Brain microvascular endothelial cell (primary cell): ENCODE measurements around the gene PHIP.
A peak's percentile ranks its signal among the peaks of the same experiment; 100 is the strongest.

Experiments
- DNase-seq: peaks from one replicate; pipeline ENCODE4 v3.0.0-alpha.2; 2020
- H3K27ac ChIP-seq: fragments of 250-450 bp; sonication (Bioruptor Pico); 2 replicates; pipeline ENCODE4 v1.5.1; 2020; ENCODE audit warnings: mild to moderate bottlenecking, moderate library complexity
- H3K27me3 ChIP-seq: fragments of 250-450 bp; sonication (Bioruptor Pico); replicated peaks from 2 replicates; pipeline ENCODE4 v1.5.1; 2020; ENCODE audit warnings: mild to moderate bottlenecking
- H3K36me3 ChIP-seq: fragments of 250-450 bp; sonication (Bioruptor Pico); replicated peaks from 2 replicates; pipeline ENCODE4 v1.5.1; 2020; ENCODE audit warnings: mild to moderate bottlenecking
- H3K4me3 ChIP-seq: 2 replicates; pipeline ENCODE4 v1.5.1; 2011; ENCODE audit warnings: low read depth, mild to moderate bottlenecking, control low read depth, low read length, moderate library complexity
- in situ Hi-C: cut with HindIII; loops from 2 replicates; pipeline ENCODE4 v1.10.0; 2017; ENCODE audit warnings: low sequenced_read_pairs, low pct_ligation_motif_present
- TF ChIP-seq, protein P1 (sequence below): IDR thresholded peaks from 2 replicates; pipeline ENCODE4 v1.5.1; 2011; ENCODE audit warnings: low read depth, mild to moderate bottlenecking, moderate library complexity, low read length, control low read depth, inconsistent platforms; ENCODE audit errors: missing control alignments

The PHIP gene

DNA sequence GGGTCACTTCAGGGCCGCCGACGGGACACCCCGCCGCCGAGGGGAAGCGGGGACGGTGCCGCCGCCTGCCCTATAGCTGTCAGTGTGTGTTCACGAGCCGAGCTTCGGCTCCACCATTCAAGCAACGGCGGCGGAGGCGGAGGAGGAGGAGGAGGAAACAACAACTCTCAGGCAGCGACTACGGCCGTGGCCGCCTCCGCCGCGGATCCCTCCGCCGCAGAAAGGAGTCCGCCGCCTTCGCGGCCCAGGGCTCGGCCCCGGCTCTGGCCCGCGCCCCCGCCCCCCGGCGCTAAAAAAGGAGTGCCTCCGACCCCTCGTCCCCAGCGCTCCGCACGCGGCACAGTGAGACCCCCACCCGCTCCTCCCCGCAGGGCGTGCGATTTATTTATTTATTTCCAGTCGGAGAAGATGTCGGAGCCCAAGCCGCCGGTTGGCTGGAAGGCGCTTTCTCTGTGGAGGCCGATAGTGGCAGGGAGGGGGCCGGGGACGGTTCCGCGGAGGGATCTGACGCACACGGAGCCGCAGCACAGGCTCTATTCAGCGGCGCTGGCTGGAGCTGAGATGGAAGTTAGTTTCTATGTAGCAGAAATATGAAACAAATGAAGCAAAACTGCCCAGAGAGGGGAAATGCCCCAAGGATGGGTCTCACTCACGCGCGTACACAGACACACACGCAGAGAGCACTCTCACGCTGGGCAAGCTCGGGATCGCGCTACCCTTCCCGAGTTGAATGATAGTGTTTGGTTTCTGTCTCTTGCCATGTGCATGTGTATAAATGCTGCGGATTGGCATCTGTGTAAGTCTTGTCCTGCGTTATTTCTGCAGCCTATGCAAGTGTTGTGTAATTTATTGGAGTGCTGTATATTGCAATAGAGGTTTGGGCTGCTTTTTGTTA is at the start of gene PHIP:
TSS of gene PHIP (minus strand) at position 180 of the 895 bp plus-strand sequence. CDS start 186 bp downstream, outside the sequence.
- peak; percentile 97 for DNase-seq
- Histone ChIP-seq H3K36me3 (no peaks in the 10 kb centered on the region), H3K27ac (peak within 1 kb of the TSS; percentile 97), H3K27me3 (no peaks in the 10 kb centered on the region), H3K4me3 (peak within 1 kb of the TSS; percentile 82)
- TF ChIP-seq, protein P1, sequence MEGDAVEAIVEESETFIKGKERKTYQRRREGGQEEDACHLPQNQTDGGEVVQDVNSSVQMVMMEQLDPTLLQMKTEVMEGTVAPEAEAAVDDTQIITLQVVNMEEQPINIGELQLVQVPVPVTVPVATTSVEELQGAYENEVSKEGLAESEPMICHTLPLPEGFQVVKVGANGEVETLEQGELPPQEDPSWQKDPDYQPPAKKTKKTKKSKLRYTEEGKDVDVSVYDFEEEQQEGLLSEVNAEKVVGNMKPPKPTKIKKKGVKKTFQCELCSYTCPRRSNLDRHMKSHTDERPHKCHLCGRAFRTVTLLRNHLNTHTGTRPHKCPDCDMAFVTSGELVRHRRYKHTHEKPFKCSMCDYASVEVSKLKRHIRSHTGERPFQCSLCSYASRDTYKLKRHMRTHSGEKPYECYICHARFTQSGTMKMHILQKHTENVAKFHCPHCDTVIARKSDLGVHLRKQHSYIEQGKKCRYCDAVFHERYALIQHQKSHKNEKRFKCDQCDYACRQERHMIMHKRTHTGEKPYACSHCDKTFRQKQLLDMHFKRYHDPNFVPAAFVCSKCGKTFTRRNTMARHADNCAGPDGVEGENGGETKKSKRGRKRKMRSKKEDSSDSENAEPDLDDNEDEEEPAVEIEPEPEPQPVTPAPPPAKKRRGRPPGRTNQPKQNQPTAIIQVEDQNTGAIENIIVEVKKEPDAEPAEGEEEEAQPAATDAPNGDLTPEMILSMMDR, result no peak
- in situ Hi-C loops, result no loop called here

DNA sequence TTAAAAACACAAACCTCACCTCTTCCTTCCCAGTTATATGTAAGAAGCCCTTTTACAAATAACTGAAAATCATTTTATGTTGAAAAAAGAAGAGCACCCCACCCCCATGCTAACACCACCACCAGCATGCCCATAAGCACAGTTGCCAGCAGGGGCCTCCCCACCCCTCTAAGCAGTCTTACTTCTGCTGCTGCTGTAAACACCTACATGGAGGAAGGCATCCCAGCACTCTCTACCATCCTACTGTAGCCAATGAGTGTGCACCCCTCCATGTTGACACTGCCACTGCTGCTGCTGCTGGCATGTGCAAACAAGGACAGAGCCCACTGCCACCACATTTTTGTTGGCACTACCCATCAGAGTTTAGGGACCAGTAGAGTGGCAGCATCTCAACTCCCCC is 49.6 kb upstream of the PHIP start:
- TF ChIP-seq, protein P1, result peak; percentile 24
- Histone ChIP-seq H3K27ac (no peak overlapping the region), H3K36me3 (no peaks in the 10 kb centered on the region), H3K27me3 (no peaks in the 10 kb centered on the region), H3K4me3 (no peak overlapping the region)
- in situ Hi-C loops, result no loop called here
- DNase-seq, result no peak

DNA sequence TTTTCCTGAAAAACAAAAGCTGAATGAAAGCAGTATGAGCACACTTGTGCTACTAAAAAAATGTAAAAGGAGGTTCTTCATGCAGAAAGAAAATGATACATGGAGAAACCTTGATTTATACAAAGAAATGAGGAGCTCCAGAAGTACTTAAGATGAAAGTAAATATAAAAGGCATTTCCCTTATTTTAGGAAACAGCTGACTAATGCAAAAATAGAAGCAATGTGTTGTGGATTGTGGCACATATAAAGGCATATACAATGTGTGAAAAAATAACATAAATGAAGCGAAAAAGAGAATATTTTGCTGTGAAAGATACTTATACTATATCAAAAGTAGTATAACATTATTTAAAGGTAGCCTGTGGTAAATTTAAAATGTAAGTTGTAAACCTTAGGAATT is 41.2 kb upstream of the PHIP start:
- in situ Hi-C loops, result no loop called here

DNA sequence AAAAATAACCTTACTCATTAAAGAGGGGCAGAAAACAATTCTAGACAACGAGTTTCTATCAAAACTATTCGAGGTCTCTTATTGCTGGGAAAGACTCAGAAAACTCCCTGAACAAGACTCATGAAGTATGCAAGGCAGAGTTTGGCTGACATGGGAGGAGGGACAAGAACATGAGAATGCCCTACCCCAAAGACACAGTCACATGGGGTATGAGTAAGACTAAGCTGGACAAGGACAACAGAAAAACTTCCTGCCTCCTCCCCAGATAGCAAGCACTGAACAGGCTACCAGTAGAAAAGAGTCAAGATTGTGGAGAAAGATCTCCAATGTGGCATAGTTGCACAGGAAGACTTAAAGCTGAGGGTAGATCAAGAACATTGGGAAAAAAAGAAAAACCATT is 39.7 kb upstream of the PHIP start:
- Histone ChIP-seq H3K4me3 (no peak overlapping the region), H3K27ac (no peak overlapping the region), H3K27me3 (no peaks in the 10 kb centered on the region), H3K36me3 (no peaks in the 10 kb centered on the region)
- TF ChIP-seq, protein P1, result no peak
- DNase-seq, result peak; percentile 8
- in situ Hi-C loops, result no loop called here

More for the DNA sequence above, 41.2 kb upstream of the PHIP start:
- TF ChIP-seq, protein P1, result no peak
- Histone ChIP-seq H3K36me3 (no peaks in the 10 kb centered on the region), H3K27me3 (no peaks in the 10 kb centered on the region), H3K4me3 (no peak overlapping the region), H3K27ac (no peak overlapping the region)
- DNase-seq, result no peak

DNA sequence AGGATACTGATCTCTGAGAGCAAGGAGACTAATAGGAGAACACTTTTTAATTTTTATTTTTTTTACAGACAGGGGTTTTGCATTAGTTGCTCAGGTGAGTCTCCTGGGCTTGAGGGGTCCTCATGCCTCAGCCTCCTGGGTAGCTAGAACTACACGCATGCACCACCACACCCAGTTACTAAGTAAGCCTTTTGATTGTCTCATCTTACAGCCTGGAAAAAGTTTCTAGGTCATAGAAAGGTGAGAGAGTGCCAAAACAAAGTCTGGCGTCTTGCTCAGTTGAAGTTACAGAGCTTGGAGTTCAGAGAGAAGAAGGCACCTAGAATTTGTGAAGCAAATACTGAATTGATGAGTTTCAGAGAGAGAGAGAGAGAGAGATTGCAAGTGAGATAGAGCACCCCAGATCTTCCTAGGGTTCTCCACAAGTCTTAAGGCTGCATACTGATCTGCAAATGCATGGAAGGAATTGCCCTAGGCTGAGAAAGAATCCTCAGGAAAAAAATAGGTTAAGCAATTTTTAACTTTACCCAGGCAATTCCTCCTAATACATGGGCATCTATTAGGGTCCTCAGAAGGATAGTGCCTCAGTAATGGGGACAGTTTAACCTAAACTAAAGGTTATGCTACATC is 37.6 kb upstream of the PHIP start:
- Histone ChIP-seq H3K27ac (no peak overlapping the region), H3K36me3 (no peaks in the 10 kb centered on the region), H3K4me3 (no peak overlapping the region), H3K27me3 (no peaks in the 10 kb centered on the region)
- no peak for DNase-seq
- TF ChIP-seq, protein P1, result no peak
- in situ Hi-C loops, result no loop called here
